NOMO-1 treated with dmso at 0.1 percent for 144 hours (cell line): ENCODE data around the gene HNRNPA2B1.

Source experiments
- DNase-seq: peaks from one replicate; lab custom pipeline; 2025; ENCODE audit not compliant: unreplicated experiment; lab: John Stamatoyannopoulos, UW

The HNRNPA2B1 gene

DNA sequence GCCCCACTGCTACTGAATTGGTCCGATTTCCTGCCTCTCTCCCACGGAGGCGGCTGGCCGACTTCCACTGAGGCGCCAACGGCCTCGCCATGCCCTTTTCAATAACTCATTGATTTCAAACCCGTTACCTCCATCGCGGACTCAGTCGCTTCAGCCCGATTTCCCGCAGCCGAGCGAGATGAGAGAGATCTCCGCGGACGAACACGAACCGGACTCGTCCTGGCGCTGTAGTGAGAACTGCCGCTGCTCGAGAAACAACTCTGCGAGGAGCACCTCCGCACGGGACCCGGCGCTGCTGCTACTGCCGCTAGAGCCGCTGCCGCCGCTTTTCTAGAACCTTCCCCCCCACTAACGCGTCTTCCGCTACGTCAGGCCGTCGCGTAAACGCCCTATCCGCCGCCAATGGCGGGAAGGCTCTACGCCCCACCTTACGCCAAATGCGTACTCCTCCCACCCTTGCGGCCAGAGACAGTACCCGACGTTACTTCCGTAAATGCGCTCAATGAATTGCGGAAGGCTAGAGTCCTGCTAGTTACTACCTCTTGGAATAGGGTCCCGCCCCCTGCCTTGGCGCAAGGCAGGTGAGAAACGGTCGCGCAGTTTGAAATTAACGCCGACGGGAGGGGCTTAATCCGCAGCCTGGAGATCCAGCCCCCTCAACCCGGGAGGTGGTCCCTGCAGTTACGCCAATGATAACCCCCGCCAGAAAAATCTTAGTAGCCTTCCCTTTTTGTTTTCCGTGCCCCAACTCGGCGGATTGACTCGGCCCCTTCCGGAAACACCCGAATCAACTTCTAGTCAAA is at the start of gene HNRNPA2B1:
Gene HNRNPA2B1, minus strand, starts transcription at position 303 of the 803 bp plus-strand sequence. Its CDS starts 169 bp downstream, at position 134.
- peak; percentile 97 for DNase-seq

DNA sequence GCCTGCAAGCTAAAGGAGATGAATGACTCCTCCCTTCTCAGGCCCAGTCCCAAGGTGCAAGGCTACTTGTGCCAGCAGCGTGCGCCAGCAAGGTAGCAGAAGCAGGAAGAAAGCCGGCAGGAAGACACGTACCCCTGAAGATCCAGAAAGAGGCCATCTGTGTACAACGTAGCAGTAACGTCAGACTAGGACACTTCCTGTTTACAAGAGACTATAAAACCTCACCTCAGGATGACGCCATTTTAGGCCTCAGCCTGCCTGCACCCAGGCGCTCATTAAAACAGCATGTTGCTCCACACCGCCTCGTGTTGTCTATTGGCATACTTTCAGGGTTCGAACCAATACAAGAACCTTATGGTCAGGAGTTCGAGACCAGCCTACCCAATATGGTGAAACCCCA is 49.7 kb upstream of the HNRNPA2B1 start:
- DNase-seq, result no peak

DNA sequence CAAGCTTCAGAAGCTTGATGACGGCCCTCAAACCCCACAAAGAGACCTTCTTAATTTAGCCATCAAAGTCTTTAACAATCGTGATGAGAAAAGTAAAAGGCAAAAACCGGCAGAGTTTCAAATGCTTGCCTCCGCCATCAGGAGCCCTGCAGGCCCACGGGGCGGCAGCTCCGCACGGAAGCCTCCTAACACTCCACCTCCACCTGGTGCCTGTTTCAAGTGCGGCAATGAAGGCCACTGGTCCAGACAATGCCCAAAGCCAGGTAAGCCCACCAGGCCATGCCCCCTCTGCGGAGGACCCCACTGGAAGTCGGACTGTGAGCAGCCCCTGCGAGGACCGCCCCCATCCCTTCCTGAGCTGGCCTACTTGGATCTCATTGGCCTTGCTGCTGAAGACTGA is 44.6 kb upstream of the HNRNPA2B1 start:
- no peak for DNase-seq

DNA sequence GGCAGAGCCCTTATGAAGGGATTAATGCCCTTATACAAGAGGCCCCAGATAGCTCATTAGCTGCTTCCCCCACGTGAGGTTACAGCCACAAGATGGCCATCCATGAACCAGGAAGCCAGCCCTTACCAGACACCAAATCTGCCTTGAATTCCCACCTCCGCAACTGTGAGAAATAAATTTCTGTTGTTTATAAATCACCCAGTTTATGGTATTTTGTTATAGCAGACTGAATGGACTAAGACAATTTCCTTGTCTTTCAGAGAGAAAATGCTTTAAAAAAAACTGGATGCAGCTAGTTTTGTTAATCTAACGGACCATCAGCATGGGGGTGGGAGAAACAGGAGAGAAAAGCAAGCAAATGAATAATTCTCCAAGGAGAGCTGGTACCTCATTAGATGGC is 37.5 kb upstream of the HNRNPA2B1 start:
- DNase-seq, result no peak

DNA sequence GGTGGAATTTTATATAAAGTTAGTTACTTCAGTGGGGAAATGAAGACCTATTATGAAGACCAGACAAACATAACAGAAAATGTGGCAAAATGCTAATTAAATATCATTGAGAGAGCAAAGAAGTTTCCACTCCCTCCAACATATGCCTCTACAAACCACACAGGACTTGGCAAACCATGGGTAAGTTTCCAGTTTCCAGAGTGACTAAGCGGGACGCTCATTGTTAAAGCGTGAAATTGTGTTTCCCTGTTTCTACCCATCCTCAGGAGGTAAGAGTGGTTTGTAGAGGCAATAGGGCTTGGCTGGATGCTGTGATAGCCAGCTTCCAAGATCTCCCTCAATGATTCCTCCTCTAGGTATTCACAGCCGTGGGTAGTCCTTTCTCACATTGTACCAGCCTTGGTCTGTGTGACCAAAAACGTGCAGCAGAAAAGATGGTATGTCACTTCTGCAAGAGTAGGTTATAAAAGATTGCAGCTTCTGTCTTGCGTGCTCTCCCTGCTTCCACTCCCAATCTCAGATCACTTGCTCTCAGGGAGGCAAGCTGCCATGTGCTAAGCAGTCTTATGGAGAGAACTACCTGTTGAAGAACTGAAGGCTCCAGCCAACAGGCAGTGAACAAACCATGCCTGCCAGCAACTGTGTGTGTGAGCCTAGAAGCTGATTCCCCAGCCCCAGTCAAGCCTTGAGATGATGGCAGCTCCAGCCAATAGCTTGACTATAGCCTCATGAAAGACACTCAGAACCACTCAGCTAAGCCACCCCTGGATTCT is 36.7 kb upstream of the HNRNPA2B1 start:
- no peak for DNase-seq

DNA sequence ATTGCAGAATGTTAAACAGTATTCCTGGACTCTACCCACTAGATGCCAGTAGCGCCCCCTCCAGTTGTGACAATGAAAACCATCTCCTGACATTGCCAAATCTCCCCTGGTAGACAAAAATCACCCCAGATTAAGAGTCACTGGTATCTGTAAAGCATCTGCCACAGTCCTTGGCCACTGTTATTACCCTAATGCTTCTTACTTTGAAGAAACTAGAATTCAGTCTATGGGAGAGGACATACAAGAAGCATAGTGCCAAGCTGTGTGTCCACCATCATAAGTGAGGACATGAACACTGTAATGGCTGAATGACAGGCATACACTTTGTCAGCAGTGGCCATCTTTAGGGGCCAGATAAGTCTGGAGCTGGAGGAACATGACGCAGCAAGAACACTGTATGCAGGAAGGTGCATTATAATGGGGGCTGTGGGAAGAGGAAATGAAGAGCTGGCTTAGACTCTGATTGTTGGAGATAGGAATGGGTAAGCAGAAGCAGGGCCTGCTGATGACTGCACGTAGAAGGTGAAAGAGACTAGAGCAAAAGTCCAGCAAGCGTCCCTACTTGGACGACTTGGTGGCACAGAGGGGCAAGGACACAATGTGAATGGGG is 33.5 kb upstream of the HNRNPA2B1 start:
- no peak for DNase-seq

DNA sequence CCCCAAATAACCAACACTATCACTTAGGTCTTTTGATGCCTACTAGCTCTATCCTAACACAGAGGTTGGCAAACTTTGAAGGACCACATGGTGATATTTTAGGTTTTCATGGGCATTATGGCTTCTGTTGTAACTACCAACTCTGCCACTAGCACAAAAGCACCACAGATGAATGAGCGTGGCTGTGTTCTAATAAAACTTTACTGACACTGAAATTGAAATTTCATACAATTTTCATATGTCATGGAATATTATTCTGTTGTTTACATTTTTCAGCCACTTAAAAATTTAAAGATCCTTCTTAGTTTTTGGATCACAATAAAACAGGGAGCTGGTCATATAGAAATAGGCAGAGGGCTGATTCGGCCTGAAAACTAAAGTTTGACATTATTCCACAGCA is 27.4 kb upstream of the HNRNPA2B1 start:
- DNase-seq, result no peak

DNA sequence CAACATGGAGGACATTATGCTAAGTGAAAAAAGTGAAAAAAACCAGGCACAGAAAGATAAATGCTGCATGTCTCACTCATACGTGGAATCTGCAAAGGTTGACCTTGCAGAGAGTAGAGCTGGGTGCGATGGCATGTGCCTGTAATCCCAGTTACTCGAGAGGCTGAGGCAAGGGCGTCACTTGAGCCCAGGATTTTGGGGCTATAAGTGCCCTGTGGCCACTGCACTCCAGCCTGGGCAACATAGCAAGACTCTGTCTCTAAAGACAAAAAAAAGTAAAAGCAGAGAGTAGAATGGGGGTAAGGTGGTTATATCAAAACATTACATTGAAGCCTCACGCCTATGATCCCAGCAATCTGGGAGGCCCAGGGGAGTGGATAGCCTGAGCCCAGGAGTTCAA is 23.8 kb upstream of the HNRNPA2B1 start:
- no peak for DNase-seq

DNA sequence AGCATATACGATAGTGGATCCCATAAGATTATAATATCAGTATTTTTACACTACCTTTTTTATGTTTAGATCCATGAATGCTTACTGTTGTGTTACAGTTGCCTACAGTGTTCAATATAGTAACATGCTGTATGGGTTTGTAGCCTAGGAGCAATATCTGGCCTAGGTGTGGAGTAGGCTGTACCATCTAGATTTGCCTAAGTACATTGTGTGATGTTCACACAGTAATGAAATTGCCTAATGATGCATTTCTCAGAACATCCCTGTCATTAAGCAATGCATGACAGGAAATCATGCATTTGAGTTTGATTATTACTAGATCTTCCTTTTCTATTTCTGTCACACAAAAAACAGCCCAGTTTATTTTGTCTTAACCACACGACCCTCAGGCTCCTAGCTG is 15.5 kb upstream of the HNRNPA2B1 start:
- DNase-seq, result no peak

DNA sequence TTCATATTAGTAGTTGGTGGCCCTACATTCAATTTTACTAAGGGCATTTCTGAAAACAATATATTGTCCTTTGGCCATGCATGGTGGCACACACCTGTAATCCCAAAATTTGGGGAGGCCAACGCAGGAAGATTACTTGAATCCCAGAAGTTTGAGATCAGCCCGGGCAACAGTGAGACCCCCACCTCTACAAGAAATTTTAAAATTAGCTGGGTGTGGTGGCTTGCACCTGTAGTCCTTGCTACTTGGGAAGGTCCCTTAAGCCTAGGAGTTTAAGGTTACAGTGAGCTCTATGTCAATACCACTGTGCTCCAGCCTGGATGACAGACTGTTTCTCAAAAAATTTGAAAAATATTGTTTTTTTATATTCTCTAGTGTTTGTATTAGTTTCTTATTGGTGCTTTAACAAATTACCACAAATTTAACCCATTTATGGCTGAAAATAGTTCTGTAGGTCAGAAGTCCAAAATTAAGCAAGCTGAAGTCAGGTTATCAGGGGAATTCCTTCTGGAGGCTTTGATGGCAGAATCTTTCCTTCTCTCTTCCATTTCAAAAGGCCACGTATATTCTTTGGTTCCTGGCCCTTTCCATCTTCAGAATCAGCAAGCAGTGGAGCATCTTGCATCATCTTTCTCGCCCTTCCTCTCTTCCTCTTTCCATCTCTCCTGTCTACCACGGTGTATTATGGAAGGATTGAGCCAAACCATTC is 13.4 kb upstream of the HNRNPA2B1 start:
- DNase-seq, result no peak

DNA sequence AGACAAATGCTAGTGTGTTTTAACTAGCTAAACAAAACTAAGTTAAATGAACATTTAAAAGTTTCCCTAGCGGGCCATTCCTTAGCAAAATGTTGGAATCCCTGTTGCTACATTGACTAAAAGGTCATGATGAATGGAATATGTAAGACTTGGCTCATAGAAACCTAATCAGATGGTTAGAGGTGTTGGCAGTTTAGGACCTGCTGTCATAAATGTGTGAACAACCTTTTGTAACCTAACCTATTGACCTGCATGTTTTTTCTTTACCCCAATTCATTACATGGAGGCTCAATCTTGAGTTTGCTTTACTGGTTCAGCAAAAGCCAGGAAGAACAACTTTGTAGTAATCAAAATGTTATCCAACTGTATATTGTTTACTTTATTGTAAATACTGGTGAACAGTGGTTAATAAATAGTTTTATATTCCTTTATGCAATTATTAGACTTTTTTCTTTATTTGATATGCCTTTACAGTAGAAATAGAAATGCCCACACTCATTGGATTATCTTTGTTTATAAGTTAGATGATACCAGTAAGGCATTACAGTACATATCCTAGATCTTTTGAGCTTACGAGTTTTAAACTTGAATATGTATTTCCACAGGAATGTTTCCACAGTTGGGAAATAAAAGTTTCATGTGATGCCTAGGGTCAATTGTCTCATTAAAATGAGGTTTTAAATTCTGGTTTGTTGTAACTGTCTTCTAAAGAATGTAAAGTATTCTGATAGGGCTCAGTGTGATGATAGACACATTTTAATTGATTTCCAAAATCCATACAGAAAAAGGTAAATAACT is 12.6 kb upstream of the HNRNPA2B1 start:
- DNase-seq, result no peak

DNA sequence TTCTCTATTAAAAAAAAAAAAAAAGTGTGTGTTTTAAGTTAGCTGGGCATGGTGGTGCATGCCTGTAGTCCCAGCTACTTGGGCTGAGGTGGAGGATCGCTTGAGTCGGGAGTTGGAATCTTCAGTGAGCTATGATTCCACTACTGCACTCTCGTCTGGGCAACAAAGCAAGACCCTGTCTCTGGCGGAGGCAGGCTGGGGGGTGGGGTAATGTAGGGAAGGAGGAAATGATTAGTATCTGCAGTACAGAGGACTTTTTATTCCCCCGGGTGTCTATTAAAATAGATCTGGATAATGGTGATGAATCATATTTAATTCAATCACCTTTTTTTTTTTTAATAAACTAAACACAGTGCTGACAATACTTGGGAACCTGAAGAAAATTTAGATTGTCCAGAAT is 7.5 kb upstream of the HNRNPA2B1 start:
- DNase-seq, result no peak

DNA sequence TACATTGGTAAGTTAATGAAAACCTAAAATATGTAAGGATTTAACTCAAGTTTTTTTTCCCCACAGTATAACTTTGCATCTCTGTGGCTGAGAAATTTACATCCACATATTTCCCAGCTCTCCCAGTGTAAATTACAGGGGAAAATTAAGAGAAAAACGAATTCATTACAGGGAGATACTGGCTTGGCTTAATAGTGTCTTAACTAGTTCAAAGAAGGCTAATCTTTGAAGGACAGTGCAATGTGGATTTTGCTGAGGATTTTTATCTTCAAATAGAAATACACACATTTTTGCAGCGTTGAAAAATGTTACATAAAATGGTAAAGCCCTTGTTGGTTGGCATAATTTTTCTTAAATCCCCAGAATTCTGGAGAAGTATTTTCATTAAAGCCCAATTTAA is 2.5 kb upstream of the HNRNPA2B1 start:
- no peak for DNase-seq

DNA sequence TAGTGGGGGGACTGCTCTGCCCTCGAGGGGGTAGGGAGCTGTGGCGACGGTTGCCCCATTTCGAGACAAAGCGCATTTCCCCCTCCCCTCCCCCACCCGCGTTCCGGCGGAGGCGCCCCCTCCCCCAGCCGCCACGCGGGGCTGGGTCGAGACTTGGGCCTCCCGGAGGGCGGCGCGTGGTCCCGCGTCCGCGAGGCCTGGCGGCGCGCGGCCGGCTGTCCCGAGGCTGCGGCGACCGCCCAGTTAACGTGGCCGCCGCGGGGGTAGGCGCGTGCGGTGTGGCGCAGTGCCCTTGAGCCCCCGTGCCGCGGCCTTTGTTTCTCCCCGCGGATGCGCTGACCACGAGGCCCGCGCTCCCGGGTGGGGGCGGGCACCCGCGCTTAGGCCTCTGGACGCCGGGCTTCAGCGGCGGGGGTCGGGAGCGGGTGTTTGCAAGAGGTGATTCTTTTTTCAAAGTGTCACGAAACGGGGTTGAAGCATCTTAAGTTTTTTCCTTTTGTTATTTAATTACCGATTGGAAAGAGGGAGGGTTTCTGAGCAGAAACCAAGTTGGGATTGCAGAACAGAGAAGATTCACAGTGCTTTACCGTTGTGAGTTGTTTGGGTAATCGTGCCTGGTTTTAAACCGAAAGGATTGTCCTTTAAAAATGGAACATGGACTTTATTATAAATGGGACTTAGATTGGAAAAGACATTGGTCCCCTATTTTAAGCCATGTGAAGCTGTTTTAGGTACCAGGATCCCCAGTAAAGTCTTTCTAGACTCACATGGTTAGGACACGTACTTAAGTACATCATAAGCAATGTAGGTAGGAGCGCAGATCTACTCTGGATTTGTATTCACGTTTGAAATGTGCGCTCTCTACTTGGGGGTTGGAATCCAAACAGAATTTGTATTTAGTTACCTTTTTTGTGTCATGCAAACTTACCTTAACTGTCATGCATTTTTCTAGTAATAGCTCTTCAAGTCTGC is 1.8 kb upstream of the HNRNPA2B1 start:
- no peak for DNase-seq

DNA sequence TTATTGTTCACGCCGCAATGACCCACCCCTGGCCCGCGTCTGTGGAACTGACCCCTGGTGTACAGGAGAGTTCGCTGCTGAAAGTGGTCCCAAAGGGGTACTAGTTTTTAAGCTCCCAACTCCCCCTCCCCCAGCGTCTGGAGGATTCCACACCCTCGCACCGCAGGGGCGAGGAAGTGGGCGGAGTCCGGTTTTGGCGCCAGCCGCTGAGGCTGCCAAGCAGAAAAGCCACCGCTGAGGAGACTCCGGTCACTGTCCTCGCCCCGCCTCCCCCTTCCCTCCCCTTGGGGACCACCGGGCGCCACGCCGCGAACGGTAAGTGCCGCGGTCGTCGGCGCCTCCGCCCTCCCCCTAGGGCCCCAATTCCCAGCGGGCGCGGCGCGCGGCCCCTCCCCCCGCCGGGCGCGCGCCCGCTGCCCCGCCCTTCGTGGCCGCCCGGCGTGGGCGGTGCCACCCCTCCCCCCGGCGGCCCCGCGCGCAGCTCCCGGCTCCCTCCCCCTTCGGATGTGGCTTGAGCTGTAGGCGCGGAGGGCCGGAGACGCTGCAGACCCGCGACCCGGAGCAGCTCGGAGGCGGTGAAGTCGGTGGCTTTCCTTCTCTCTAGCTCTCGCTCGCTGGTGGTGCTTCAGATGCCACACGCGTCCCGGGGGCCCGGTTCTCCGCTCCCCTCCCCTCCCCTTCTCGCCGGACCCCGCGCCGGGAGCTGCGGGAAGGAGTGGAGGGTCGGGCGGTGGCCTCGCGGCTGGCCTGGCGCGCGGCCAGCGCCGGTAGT is 887 bp upstream of the HNRNPA2B1 start, which contains the start of gene CBX3:
Gene CBX3, plus strand, starts transcription at position 499 of the 772 bp plus-strand sequence. CDS start 1,254 bp downstream, outside the sequence.
- peak; percentile 96 for DNase-seq

DNA sequence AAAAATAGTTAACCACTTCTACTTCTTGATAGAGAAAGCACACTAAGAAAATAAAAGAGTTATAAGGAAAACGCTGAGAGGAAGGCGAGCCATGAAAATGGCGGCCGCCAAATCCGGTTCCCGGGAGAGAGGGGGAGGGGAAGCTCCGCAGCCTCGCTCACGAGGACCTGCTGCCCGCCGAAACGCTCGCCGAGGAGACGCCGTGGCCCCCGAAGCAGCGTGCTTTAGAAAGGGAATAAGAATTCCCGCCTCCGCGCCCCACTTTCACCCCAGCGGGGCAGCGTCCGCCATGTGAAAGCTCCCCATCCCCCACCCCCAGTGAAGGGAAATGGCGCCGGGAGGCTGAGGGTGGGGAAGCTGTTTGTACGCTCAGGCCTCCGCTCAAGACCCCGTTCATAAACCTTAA is 505 bp downstream of the HNRNPA2B1 start:
- peak; percentile 69 for DNase-seq

DNA sequence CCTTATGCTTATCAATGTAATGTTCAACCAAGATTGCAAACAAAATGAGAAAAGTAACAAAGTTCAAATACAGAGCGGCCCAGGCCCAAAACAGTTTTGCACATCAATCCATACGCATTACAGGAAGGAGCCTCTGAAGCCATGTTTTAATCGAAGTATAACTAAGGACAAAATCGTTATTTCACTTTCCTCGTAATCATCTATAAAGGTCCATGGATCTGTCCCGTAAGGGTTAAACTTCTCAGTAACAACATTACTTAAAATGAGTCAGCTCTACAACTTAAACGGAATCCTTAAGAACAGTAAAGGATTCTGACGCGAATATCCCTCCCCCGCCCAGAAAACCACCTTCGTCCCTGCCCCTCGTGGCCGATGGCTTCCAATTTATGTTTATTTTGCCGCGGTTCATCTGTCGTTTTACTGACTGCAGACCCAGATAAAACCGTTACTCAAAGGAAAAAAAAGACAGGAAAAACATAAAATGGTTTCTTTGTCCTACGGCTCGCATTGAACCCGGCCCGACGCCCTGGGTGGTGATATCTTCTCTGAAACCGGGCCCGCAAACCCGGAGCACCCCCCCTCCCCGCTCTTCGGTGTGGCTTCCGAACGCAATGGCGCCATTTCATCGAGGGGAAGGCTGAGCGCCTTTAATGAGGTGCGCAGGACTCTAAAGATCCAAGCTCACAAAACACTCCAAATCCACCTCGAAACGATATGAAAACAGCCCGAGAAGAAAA is 1.1 kb downstream of the HNRNPA2B1 start:
- DNase-seq, result no peak

DNA sequence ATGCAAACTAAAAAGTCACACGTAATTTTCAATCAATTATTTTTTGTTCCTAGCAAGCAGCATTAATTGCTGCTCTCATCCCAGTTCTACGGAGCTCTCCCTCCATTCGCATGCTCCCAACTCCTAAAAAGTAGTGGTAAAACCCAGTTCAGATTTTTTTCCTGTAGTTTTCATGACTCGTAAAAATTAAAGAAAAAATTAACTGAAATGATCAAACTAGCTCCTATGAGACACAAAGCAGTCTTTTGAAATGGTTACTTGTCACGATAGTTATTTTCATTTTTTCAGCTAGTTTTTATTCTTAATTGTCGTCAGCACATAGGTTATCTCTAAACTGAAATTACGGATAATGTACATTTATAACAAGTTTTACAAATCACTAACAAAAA is 1.8 kb downstream of the HNRNPA2B1 start:
- DNase-seq, result no peak
